ENCODE measurements around the gene RAB11FIP3. TPM values are rescaled to one million over a fixed set of nuclear protein-coding genes. Genes with fewer than 3 reads are reported as not detected.
A peak's percentile ranks its signal among the peaks of the same experiment; 100 is the strongest.

The RAB11FIP3 gene
- total RNA-seq, 1 experiment from 2014 or later: 12.7 TPM

DNA sequence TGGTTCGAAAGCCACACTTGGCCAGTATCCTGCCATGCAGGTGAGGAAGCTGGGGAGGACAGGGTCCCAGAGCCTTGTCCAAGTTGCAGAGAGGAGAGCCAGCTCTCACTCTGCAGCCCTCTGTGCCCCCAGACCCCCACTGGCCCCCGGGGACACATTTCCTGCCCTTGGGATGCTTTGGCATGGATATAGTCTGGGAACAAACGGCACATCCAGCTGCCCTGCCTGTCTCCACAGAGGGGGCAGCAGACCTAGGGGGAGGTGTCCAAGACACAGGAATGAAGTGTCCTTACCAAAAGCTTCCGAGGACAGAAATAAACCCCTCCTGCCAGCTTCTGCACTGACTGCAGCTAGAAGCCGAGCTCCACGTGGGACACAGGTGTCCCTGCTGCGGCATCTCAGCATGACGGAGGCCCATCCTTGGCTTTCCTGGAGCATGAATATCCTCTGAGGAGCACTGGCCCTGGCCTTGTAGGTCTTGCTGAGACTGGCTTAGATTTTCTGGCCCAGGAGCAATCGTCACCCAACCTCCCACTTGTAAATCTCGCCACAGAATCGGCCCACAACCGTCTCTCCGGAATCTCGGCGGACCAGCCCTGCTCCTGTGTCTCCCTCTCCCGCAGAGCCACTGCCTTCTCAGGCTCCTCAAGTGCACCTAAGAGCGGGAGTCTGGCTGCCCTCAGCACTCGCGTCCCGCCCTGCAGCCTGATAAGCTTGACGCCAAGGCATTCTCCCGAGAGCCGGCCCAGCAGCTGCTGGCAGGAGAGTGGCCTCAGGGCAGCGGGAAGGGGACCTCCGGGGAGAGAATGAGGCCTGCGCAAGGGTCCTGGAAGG lies 100.9 kb downstream of the RAB11FIP3 start:
- Histone ChIP-seq H3K4me2 (ENCODE audit: low read length) (peak overlapping the region; percentile 100), H3K79me2 (ENCODE audit: low read length) (peaks cover 60% of the 10 kb centered on the region), H3K4me1 (ENCODE audit: insufficient read depth, low read length) (peaks cover 26% of the 10 kb centered on the region), H3K9me3 (ENCODE audit: low read length) (no peaks in the 10 kb centered on the region), H3K27ac (ENCODE audit: low read length) (peak overlapping the region; percentile 84), H4K20me1 (ENCODE audit: low read length) (peaks cover 23% of the 10 kb centered on the region), H3F3A (ENCODE audit: low read length, unreplicated experiment) (no peaks in the 10 kb centered on the region), H2AFZ (ENCODE audit: low read length) (0 out of 2 replicates have a peak overlapping the region, but pooled peaks have one; percentile 30), H3K4me3 (ENCODE audit: low read length) (peak overlapping the region; percentile 90), H3K27me3 (ENCODE audit: low read length) (no peaks in the 10 kb centered on the region), H3K9ac (ENCODE audit: low read length) (peak overlapping the region; percentile 98), H3K9me2 (replicated peaks; ENCODE audit: low read length) (no peaks in the 10 kb centered on the region), H3K36me3 (ENCODE audit: low read depth, low read length) (no peaks in the 10 kb centered on the region)
- ChIA-PET CTCF (interaction anchor here (0.6 to 0.7 kb wide), 2 partner anchors 110 to 968 kb away, joined by 3 read pairs; no protein-coding TSS in a partner anchor), POLR2A (ENCODE audit: unreplicated experiment) (no interaction called here)
- ATAC-seq (peak; percentile 0; the same call in 1 of the 2 replicates), DNase-seq (peak; percentile 4)
- BruUV-seq (replicated peaks): TSS peak; percentile 37
- intact Hi-C loops (cut with micrococcal nuclease): loop anchor here (10.0 kb wide), 1 partner anchor 58 kb away; no protein-coding TSS in a partner anchor
- TF ChIP-seq EZH2phosphoT487 (IDR thresholded peaks at IDR 0.05; ENCODE audit: borderline replicate concordance, low read length) (no peak), EZH2 (IDR thresholded peaks at IDR 0.05; ENCODE audit: low read length, unreplicated experiment) (no peak)
- TF ChIP-seq, protein P1, sequence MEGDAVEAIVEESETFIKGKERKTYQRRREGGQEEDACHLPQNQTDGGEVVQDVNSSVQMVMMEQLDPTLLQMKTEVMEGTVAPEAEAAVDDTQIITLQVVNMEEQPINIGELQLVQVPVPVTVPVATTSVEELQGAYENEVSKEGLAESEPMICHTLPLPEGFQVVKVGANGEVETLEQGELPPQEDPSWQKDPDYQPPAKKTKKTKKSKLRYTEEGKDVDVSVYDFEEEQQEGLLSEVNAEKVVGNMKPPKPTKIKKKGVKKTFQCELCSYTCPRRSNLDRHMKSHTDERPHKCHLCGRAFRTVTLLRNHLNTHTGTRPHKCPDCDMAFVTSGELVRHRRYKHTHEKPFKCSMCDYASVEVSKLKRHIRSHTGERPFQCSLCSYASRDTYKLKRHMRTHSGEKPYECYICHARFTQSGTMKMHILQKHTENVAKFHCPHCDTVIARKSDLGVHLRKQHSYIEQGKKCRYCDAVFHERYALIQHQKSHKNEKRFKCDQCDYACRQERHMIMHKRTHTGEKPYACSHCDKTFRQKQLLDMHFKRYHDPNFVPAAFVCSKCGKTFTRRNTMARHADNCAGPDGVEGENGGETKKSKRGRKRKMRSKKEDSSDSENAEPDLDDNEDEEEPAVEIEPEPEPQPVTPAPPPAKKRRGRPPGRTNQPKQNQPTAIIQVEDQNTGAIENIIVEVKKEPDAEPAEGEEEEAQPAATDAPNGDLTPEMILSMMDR (conservative IDR thresholded peaks at IDR 0.05; ENCODE audit: low read depth, low read length): no peak

DNA sequence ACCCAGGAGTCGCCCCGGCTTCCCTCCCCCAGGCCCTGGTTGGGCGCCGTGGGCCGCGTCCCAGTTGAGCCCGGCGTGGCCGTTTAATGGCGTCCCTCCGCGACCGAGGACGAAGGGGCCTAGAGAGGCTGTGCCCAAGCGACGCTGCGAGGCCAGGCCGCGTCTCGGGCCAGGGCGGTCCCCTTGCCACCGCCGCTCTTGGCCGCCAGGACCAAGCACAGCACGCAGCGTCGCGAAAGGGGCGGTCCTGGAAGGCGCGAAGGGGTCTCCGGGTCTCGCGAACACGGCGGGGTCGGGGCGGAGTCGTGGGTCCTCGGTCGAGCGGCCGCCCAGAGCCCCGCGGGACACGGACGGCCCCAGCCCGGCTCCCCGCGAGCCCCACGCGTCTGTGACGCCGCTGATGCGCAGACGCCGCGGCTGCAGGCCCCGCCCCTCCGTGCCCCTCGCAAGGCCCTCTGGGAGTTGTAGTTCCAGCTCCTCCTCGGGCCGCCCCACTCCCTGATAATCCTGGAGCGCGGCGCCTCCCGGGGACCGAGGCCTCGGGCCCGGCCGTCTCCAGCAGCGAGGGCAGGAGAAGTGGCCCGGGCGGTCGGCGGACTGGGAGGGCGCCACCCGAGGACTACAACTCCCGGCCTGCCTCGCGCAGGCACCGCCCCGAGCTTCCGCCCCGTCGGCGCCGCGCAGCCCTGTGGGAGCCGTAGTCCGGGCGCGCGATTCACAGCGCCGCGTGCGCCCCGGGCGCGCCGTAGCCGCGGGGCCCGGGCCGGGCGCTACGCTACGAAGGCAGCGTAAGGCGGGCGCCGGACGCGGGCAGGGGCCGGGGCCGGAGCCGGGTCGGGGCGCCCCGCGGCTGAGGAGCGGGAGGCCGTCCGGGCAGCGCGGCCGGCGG lies 101.8 kb downstream of the RAB11FIP3 start, which contains the start of gene CAPN15:
CAPN15 (plus strand) TSS at position 698 of the 889 bp plus-strand sequence. CDS start 19,127 bp downstream, outside the sequence.
- ChIA-PET CTCF (interaction anchor here (0.7 kb wide), 1 partner anchor 109 kb away, joined by 3 read pairs; no protein-coding TSS in a partner anchor), POLR2A (ENCODE audit: unreplicated experiment) (no interaction called here)
- peaks cover 23% of the 10 kb centered on the region for H4K20me1 ChIP-seq (ENCODE audit: low read length)
- peaks cover 69% of the 10 kb centered on the region for H3K79me2 ChIP-seq (ENCODE audit: low read length)
- H3K4me3 ChIP-seq (ENCODE audit: low read length): peak within 1 kb of the TSS; percentile 94
- no TSS peak for BruUV-seq (replicated peaks)
- no peaks in the 10 kb centered on the region for H3K9me3 ChIP-seq (ENCODE audit: low read length)
- ATAC-seq (peak; percentile 62), DNase-seq (peak; percentile 69)
- intact Hi-C loops (cut with micrococcal nuclease): loop anchor here (10.0 kb wide), 1 partner anchor 58 kb away; no protein-coding TSS in a partner anchor
- H3K9me2 ChIP-seq (replicated peaks; ENCODE audit: low read length): no peaks in the 10 kb centered on the region
- H3K4me2 ChIP-seq (ENCODE audit: low read length): peak within 1 kb of the TSS; percentile 100
- H3K9ac ChIP-seq (ENCODE audit: low read length): peak within 1 kb of the TSS; percentile 98
- no peaks in the 10 kb centered on the region for H3K27me3 ChIP-seq (ENCODE audit: low read length)
- peak within 1 kb of the TSS; percentile 84 for H3K27ac ChIP-seq (ENCODE audit: low read length)
- 0 out of 2 replicates have a peak within 1 kb of the TSS, but pooled peaks have one; percentile 30 for H2AFZ ChIP-seq (ENCODE audit: low read length)
- H3K36me3 ChIP-seq (ENCODE audit: low read depth, low read length): no peaks in the 10 kb centered on the region
- no peaks in the 10 kb centered on the region for H3F3A ChIP-seq (ENCODE audit: low read length, unreplicated experiment)
- TF ChIP-seq EZH2phosphoT487 (IDR thresholded peaks at IDR 0.05; ENCODE audit: borderline replicate concordance, low read length) (no peak), EZH2 (IDR thresholded peaks at IDR 0.05; ENCODE audit: low read length, unreplicated experiment) (no peak)
- TF ChIP-seq, protein P1 (conservative IDR thresholded peaks at IDR 0.05; ENCODE audit: low read depth, low read length): no peak
- H3K4me1 ChIP-seq (ENCODE audit: insufficient read depth, low read length): peaks cover 26% of the 10 kb centered on the region
